Esophagus squamous epithelium (tissue), 5 donors: ENCODE data around the gene TSPAN32. TPM values are rescaled to one million over a fixed set of nuclear protein-coding genes. Genes with fewer than 3 reads are reported as not detected.

Experiments used
- DNase-seq: peaks from one replicate; lab custom pipeline; 2025; lab: John Stamatoyannopoulos, UW
- H3K27ac ChIP-seq, 4 donors: fragments of 200-600 bp; sonication (generic); one replicate each; pipeline ENCODE4 v1.5.1; 2016 to 2019; ENCODE audit warnings: mild to moderate bottlenecking in 1 of 4
- H3K27me3 ChIP-seq, 4 donors: fragments of 200-600 bp; sonication (generic); 1 replicate in 3 of 4; 2 replicates in 1 of 4; pipeline versions ENCODE4 v1.5.1 to v1.6.0; 2017 to 2021; ENCODE audit warnings: antibody characterized with exemption in 1 of 4
- H3K36me3 ChIP-seq, 3 donors: fragments of 200-600 bp; sonication (generic); one replicate each; pipeline ENCODE4 v1.5.1; 2016 to 2019
- H3K4me1 ChIP-seq, 3 donors: fragments of 200-600 bp; sonication (generic); one replicate each; pipeline ENCODE4 v1.5.1; 2017 to 2019
- H3K4me3 ChIP-seq, 4 donors: fragments of 200-600 bp; sonication (generic); 1 replicate in 3 of 4; 2 replicates in 1 of 4; pipeline ENCODE4 v1.5.1; 2016 to 2019; ENCODE audit warnings: mild to moderate bottlenecking in 2 of 4, moderate library complexity in 1 of 4
- H3K9me3 ChIP-seq, 3 donors: fragments of 200-600 bp; sonication (generic); one replicate each; pipeline ENCODE4 v1.5.1; 2016 to 2019
- POLR2A ChIP-seq, 4 donors: fragments of 450-650 bp; IDR thresholded peaks; one replicate each; pipeline ENCODE4 v1.6.1; 2017; ENCODE audit warnings: antibody characterized with exemption in 4 of 4, mild to moderate bottlenecking in 4 of 4, moderate library complexity in 3 of 4
- WGBS, 2 donors: methylation state at CpG; one replicate each; pipeline ENCODE4 v1.1.5; 2018; 5-methylcytosine and 5-hydroxymethylcytosine counted together
- intact Hi-C: fragments of 100-400 bp; cut with DNase I; formaldehyde crosslinking; loops from one replicate; pipeline ENCODE4 v1.15.0; 2022
- total RNA-seq, 4 donors: library from RNA; depleted of rRNA; stranded (reverse); fragments of >200 nt; gene quantifications; one replicate each; pipeline ENCODE4 v1.1.0, GENCODE V29; 2016
- TF ChIP-seq, protein P1 (sequence below), 6 experiments: fragments of 450-650 bp in 4 of 6; fragments of 200-600 bp in 2 of 6; sonication (generic) in 2 of 6; IDR thresholded peaks; one replicate each; pipeline ENCODE4 v1.5.1; 2016 to 2019; ENCODE audit warnings: antibody characterized with exemption in 6 of 6, mild to moderate bottlenecking in 4 of 6, moderate library complexity in 4 of 6
- donor health status: DM: yes; HTN: yes; CAD: no.

Gene TSPAN32
- total RNA-seq, 4 donors from 2014 or later, result 2.5 TPM; not detected in 3

DNA sequence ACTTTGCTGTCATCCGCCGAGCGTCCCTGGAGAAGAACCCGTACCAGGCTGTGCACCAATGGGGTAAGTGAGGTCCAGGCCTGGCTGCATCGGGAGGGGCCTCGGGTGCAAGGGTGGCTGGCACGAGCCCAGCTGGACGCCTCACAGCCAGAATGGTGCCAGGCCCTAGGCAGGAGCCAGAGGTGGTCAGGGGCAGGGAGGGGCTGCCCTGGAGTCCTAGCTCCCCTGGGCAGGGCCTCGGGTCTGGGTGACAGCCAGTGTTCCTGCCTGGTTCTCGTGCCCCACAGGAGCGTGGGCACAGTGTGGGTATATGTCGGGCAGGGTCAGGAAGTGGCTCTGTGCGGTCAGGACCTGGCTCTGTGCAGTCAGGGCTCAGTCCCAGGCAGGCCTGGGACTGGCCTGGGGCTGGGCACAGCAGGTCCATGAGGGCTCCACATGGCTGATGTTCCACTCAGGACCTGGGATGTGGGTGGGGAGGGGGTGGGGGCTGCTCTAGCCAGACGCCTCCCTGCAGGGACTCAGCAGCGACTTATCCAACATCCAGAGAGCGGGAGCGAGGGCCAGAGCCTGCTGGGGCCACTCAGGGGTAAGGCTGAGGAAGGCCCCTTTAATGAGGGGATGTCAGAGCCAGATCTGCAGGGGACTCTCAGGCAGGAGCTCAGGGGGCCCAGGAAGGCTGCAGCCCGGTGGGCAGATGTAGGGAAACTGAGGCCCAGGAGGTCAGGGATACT lies 1.2 kb downstream of the TSPAN32 start:
- no peak for DNase-seq
- H3K4me3 ChIP-seq, result peak overlapping the region in 2 of 4 donors; percentile 30 to 51
- H3K36me3 ChIP-seq, result no peaks in the 10 kb centered on the region
- H3K9me3 ChIP-seq, result no peaks in the 10 kb centered on the region
- peak overlapping the region; percentile 13 to 84 (median 48) for H3K27ac ChIP-seq
- H3K27me3 ChIP-seq, result peaks cover 0 to 13% (median 0%) of the 10 kb centered on the region in 4 donors
- H3K4me1 ChIP-seq, result peaks cover 30 to 57% (median 37%) of the 10 kb centered on the region in 3 donors
- intact Hi-C loops, result loop anchor here (5.0 kb wide), 1 partner anchor 106 kb away; no protein-coding TSS in a partner anchor
- WGBS, 2 donors, result 50 to 73% methylated on average over 1 to 4 of the region's 18 CpGs
- TF ChIP-seq POLR2A (IDR thresholded peaks at IDR 0.05), result no peak
- TF ChIP-seq, protein P1, sequence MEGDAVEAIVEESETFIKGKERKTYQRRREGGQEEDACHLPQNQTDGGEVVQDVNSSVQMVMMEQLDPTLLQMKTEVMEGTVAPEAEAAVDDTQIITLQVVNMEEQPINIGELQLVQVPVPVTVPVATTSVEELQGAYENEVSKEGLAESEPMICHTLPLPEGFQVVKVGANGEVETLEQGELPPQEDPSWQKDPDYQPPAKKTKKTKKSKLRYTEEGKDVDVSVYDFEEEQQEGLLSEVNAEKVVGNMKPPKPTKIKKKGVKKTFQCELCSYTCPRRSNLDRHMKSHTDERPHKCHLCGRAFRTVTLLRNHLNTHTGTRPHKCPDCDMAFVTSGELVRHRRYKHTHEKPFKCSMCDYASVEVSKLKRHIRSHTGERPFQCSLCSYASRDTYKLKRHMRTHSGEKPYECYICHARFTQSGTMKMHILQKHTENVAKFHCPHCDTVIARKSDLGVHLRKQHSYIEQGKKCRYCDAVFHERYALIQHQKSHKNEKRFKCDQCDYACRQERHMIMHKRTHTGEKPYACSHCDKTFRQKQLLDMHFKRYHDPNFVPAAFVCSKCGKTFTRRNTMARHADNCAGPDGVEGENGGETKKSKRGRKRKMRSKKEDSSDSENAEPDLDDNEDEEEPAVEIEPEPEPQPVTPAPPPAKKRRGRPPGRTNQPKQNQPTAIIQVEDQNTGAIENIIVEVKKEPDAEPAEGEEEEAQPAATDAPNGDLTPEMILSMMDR (IDR thresholded peaks at IDR 0.05), result no peak

- 70% methylated on average over 7 of the region's 15 CpGs; no CpG with 5 or more reads in 1 of the 2 donors for WGBS, 2 donors
- DNase-seq, result no peak
Measured at GRCh38 chr11:2303627-2304505, 2.1 kb downstream of the TSPAN32 start.

DNA sequence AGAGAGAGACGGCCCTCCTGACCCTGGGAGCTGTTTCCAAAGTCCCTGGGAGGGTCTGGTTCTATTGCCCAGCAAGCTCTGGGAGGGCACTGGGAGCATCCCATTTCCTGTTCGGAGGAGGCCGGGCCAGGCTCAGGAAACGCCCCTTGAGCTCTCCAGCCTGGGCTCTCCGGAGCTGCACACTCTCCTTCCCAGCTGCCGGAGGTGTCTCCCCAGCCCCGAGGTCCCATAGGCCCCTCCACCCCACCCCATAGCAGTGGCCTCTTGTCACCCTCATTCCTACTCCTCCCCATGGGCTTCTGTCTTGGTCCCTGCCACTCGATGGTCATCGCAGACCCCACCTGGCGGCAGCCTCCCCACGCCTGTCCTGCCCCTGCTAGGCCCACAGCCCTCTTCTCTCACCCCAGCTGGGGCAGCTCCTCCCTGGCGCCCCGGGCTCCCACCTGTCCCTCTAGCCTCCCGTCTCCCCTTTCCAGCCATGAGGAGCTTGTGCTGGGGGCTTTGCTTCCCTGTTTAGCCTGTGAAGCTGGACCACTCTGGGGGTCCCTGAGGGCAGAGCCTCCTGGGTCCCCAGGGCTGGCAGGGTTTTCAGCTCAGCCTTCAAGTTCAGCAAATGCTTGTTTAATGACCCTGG lies 2.8 kb downstream of the TSPAN32 start:
- no peak for DNase-seq
- Histone ChIP-seq H3K36me3 (no peaks in the 10 kb centered on the region), H3K9me3 (no peaks in the 10 kb centered on the region), H3K4me3 (no peak overlapping the region), H3K4me1 (peaks cover 30 to 57% (median 37%) of the 10 kb centered on the region in 3 donors), H3K27ac (peak overlapping the region in 3 of 4 donors; percentile 71 to 89 (median 84)), H3K27me3 (no peaks in the 10 kb centered on the region)
- TF ChIP-seq, protein P1 (IDR thresholded peaks at IDR 0.05), result no peak
- TF ChIP-seq POLR2A (IDR thresholded peaks at IDR 0.05), result no peak
- WGBS, 2 donors, result 60 to 69% methylated on average over 8 to 10 of the region's 14 CpGs
- intact Hi-C loops, result loop anchor here (2.0 to 5.0 kb wide), 2 partner anchors 107 to 116 kb away; no protein-coding TSS in a partner anchor

More at GRCh38 chr11:2303627-2304505, 2.1 kb downstream of the TSPAN32 start:
- no peaks in the 10 kb centered on the region for H3K36me3 ChIP-seq
- no peak overlapping the region for H3K4me3 ChIP-seq
- H3K4me1 ChIP-seq, result peaks cover 30 to 57% (median 37%) of the 10 kb centered on the region in 3 donors
- peaks cover 0 to 5% (median 0%) of the 10 kb centered on the region in 4 donors for H3K27me3 ChIP-seq
- H3K9me3 ChIP-seq, result no peaks in the 10 kb centered on the region
- intact Hi-C loops, result loop anchor here (2.0 to 5.0 kb wide), 2 partner anchors 107 to 117 kb away; no protein-coding TSS in a partner anchor
- TF ChIP-seq, protein P1 (IDR thresholded peaks at IDR 0.05), result no peak
- TF ChIP-seq POLR2A (IDR thresholded peaks at IDR 0.05), result no peak
- H3K27ac ChIP-seq, result peak overlapping the region in 2 of 4 donors; percentile 71 to 84

- no peak for TF ChIP-seq POLR2A (IDR thresholded peaks at IDR 0.05)
- TF ChIP-seq, protein P1 (IDR thresholded peaks at IDR 0.05), result peak; percentile 93 to 97 (median 95)
- peak; percentile 29 for DNase-seq
- no peaks in the 10 kb centered on the region for H3K9me3 ChIP-seq
- H3K27me3 ChIP-seq, result no peaks in the 10 kb centered on the region
- intact Hi-C loops, result loop anchor here (2.0 kb wide), 1 partner anchor 116 kb away; no protein-coding TSS in a partner anchor
- H3K36me3 ChIP-seq, result no peaks in the 10 kb centered on the region
- WGBS, 2 donors, result 100% methylated on average over 1 of the region's 10 CpGs; no CpG with 5 or more reads in 1 of the 2 donors
- H3K4me3 ChIP-seq, result peak overlapping the region in 1 of 4 donors; percentile 19
- peaks cover 30 to 57% (median 37%) of the 10 kb centered on the region in 3 donors for H3K4me1 ChIP-seq
- H3K27ac ChIP-seq, result peak overlapping the region; percentile 57 to 89 (median 78)
Measured at GRCh38 chr11:2305140-2305778, 3.4 kb downstream of the TSPAN32 start.
